OCI-LY7 (cell line): ENCODE data around the gene IFNA2. TPM values are rescaled to one million over a fixed set of nuclear protein-coding genes. Genes with fewer than 3 reads are reported as not detected.

Experiments
- BruUV-seq: library from RNA; stranded (reverse); fragments of 400-500 nt; replicated peaks from 2 replicates; lab custom pipeline; 2021; lab: Mats Ljungman, UMichigan
- CTCF ChIA-PET: fragments of 300-600 bp; sonication (Branson Sonifier 250); formaldehyde crosslinking; loops from one replicate; lab custom pipeline; 2022; ENCODE audit warnings: antibody characterized with exemption; ENCODE audit not compliant: unreplicated experiment; lab: Charles Lee
- POLR2A ChIA-PET: fragments of 300-600 bp; sonication (Branson Sonifier 250); formaldehyde crosslinking; loops from one replicate; lab custom pipeline; 2022; ENCODE audit warnings: antibody characterized with exemption; lab: Charles Lee
- DNase-seq: peaks from one replicate; pipeline ENCODE4 v3.0.0-alpha.2; 2015; ENCODE audit warnings: low spot score
- H2AFZ ChIP-seq: fragments of 200-600 bp; sonication (generic), shearing (Covaris generic); 2 replicates; pipeline ENCODE4 v1.6.1; 2014; ENCODE audit warnings: mild to moderate bottlenecking, antibody characterized with exemption, low read length, moderate library complexity
- H3K27ac ChIP-seq: fragments of 200-600 bp; sonication (generic); 2 replicates; pipeline ENCODE4 v1.5.1; 2014; ENCODE audit warnings: mixed run types, low read depth, mild to moderate bottlenecking, moderate library complexity, low read length, inconsistent platforms; ENCODE audit not compliant: poor library complexity, severe bottlenecking
- H3K36me3 ChIP-seq: fragments of 200-600 bp; sonication (generic); 2 replicates; pipeline ENCODE4 v1.6.1; 2014; ENCODE audit warnings: mild to moderate bottlenecking, antibody characterized with exemption, low read length, moderate library complexity, mixed read lengths; ENCODE audit not compliant: insufficient read depth
- H3K4me1 ChIP-seq: fragments of 200-600 bp; sonication (generic); 2 replicates; pipeline ENCODE4 v1.5.1; 2014; ENCODE audit warnings: mild to moderate bottlenecking, low read length; ENCODE audit not compliant: insufficient read depth, poor library complexity, severe bottlenecking
- H3K4me2 ChIP-seq: fragments of 200-600 bp; sonication (generic); 2 replicates; pipeline ENCODE4 v1.6.1; 2014; ENCODE audit warnings: mild to moderate bottlenecking, low read length
- H3K4me3 ChIP-seq: fragments of 200-600 bp; sonication (generic); 2 replicates; pipeline ENCODE4 v1.5.1; 2014; ENCODE audit warnings: mild to moderate bottlenecking, low read depth, low read length; ENCODE audit not compliant: poor library complexity, severe bottlenecking
- H3K79me2 ChIP-seq: fragments of 200-600 bp; sonication (generic); 2 replicates; pipeline ENCODE4 v1.6.1; 2016; ENCODE audit warnings: low read depth, mild to moderate bottlenecking, low read length, moderate library complexity, mixed read lengths; ENCODE audit not compliant: insufficient read depth
- H3K9me2 ChIP-seq: fragments of 200-600 bp; sonication (generic); 2 replicates; pipeline ENCODE4 v1.6.1; 2016; ENCODE audit warnings: mild to moderate bottlenecking, low read length, mixed read lengths; ENCODE audit not compliant: insufficient read depth
- H3K9me3 ChIP-seq: fragments of 200-600 bp; sonication (generic); 2 replicates; pipeline ENCODE4 v1.6.1; 2014; ENCODE audit warnings: mild to moderate bottlenecking, mixed run types, low read length, mixed read lengths
- H4K20me1 ChIP-seq: fragments of 200-600 bp; sonication (generic); 2 replicates; pipeline ENCODE4 v1.6.1; 2014; ENCODE audit warnings: mild to moderate bottlenecking, antibody characterized with exemption, low read length, moderate library complexity, mixed read lengths; ENCODE audit not compliant: insufficient read depth
- EZH2phosphoT487 ChIP-seq: fragments of 200-600 bp; sonication (generic); IDR thresholded peaks from 2 replicates; pipeline ENCODE4 v1.6.1; 2018; ENCODE audit warnings: low read depth, borderline replicate concordance, mild to moderate bottlenecking, mixed run types, antibody characterized with exemption, low read length, moderate library complexity, mixed read lengths
- intact Hi-C: fragments of 100-400 bp; cut with micrococcal nuclease; formaldehyde crosslinking; loops from one replicate; pipeline ENCODE4 v1.10.0; 2022; ENCODE audit not compliant: unreplicated experiment
- total RNA-seq, 2 experiments: library from RNA; depleted of rRNA in 1 of 2; stranded (reverse); fragments of >200 nt in 1 of 2; shearing (Covaris generic) in 1 of 2; gene quantifications; 2 replicates each; pipeline ENCODE4 v1.2.3, GENCODE V29; 2014 to 2022
- TF ChIP-seq, protein P1 (sequence below): fragments of 200-600 bp; sonication (generic); conservative IDR thresholded peaks from 2 replicates; pipeline ENCODE4 v1.5.1; 2014; ENCODE audit warnings: mild to moderate bottlenecking, antibody characterized with exemption, low read length, moderate library complexity, mixed read lengths

Gene IFNA2
- total RNA-seq, 2 experiments from 2014 or later, result not detected

DNA sequence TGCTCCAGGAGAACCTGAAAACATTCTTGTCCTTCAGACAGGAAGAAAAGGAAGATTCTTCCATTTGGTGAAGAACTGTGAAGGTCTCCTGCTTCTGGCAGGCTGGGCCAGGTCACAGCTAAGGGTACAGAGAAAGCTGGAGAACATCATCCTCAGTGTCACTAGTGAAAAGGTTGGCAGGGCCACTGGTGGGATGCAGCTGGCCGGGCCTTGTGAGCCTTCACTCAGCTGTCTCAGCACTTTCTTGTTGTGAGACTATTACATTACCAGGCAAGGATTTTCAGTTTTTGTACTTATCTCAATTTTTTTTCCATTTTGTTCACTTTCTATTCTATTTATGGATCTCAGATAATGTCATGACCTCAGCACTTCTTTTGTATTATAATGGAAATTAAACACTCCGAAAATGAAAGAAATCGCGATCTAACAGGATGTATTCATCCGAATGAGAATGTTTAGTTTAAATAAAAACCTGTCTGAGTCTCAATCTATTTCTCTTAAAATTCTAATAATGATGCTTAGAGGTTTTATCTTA, 13.8 kb upstream of the IFNA2 start:
- ChIA-PET CTCF (no interaction called here), POLR2A (no interaction called here)
- TF ChIP-seq EZH2phosphoT487, result no peak
- TF ChIP-seq, protein P1, sequence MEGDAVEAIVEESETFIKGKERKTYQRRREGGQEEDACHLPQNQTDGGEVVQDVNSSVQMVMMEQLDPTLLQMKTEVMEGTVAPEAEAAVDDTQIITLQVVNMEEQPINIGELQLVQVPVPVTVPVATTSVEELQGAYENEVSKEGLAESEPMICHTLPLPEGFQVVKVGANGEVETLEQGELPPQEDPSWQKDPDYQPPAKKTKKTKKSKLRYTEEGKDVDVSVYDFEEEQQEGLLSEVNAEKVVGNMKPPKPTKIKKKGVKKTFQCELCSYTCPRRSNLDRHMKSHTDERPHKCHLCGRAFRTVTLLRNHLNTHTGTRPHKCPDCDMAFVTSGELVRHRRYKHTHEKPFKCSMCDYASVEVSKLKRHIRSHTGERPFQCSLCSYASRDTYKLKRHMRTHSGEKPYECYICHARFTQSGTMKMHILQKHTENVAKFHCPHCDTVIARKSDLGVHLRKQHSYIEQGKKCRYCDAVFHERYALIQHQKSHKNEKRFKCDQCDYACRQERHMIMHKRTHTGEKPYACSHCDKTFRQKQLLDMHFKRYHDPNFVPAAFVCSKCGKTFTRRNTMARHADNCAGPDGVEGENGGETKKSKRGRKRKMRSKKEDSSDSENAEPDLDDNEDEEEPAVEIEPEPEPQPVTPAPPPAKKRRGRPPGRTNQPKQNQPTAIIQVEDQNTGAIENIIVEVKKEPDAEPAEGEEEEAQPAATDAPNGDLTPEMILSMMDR, result no peak
- no peaks in the 10 kb centered on the region for H4K20me1 ChIP-seq
- no peaks in the 10 kb centered on the region for H3K9me3 ChIP-seq
- no peak overlapping the region for H3K4me3 ChIP-seq
- no peaks in the 10 kb centered on the region for H3K9me2 ChIP-seq
- no peaks in the 10 kb centered on the region for H3K36me3 ChIP-seq
- no peak overlapping the region for H3K27ac ChIP-seq
- DNase-seq, result no peak
- no peak overlapping the region for H2AFZ ChIP-seq
- H3K4me2 ChIP-seq, result no peak overlapping the region
- no peaks in the 10 kb centered on the region for H3K4me1 ChIP-seq
- BruUV-seq, result no TSS peak
- no peaks in the 10 kb centered on the region for H3K79me2 ChIP-seq
- intact Hi-C loops, result no loop called here

DNA sequence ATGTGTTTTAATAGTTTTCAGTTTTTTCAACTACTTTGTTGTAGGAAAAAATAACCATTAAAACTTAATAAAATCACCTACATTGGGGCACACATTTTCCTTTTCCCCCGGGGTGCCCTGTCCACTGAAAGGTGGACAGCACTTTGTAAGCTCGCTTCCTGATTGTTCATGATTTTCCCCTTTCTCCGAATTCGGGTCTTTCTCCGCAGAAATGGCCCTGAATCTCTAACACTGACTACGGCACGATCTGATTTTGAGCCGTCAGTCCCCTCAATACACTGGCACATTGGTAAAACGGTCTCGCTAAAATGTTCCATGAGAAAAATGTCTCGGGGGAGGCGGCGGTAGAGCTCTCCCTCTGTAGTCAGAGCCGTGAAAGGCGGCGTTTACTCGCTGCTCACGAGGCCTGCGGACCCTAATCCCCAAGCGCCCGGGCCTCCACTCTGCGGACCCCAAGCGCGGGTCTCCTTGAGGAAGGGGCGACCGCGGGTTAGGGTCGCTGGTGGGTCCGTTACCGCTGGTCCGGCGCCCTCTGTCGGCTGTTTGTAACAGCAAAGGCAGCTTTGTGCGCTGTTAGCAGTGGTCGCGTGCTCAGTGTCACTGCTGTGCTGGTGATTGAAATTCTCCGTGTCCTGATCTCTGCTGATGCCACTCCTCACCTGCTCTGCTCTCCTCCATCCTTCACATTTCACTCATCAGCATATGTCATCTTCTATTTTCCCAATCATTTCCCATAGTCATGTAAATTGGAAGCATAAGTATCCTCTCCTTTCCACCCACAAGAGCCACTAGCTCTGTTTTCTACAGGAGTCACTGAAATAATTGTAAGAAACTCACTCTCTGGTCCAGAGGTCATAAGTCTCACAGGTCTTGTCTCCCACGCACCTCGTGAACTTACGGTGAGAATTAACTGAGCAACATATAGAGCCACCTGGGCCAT, 10.8 kb upstream of the IFNA2 start:
- BruUV-seq, result no TSS peak
- H3K9me3 ChIP-seq, result no peaks in the 10 kb centered on the region
- CTCF ChIA-PET, result interaction anchor here (0.6 to 1.4 kb wide), 3 partner anchors 70 to 78 kb away, joined by 3 to 4 read pairs (median 4); no protein-coding TSS in a partner anchor
- no peaks in the 10 kb centered on the region for H3K4me1 ChIP-seq
- no peaks in the 10 kb centered on the region for H3K9me2 ChIP-seq
- peak; percentile 32 for DNase-seq
- intact Hi-C loops, result loop anchor here (1.0 kb wide), 2 partner anchors 70 to 78 kb away; no protein-coding TSS in a partner anchor
- H2AFZ ChIP-seq, result no peak overlapping the region
- H3K79me2 ChIP-seq, result no peaks in the 10 kb centered on the region
- no peak overlapping the region for H3K4me2 ChIP-seq
- POLR2A ChIA-PET, result interaction anchor here (0.6 kb wide), 1 partner anchor 77 kb away, joined by 5 read pairs; no protein-coding TSS in a partner anchor
- H3K36me3 ChIP-seq, result no peaks in the 10 kb centered on the region
- TF ChIP-seq, protein P1, result peak; percentile 82
- no peak for TF ChIP-seq EZH2phosphoT487
- H3K27ac ChIP-seq, result no peak overlapping the region
- no peaks in the 10 kb centered on the region for H4K20me1 ChIP-seq
- H3K4me3 ChIP-seq, result no peak overlapping the region
